Omental fat pad (tissue), 4 donors: ENCODE measurements around the gene BORCS5. TPM values are rescaled to one million over a fixed set of nuclear protein-coding genes. Genes with fewer than 3 reads are reported as not detected.

Source experiments
- ATAC-seq: fragments of 150-250 bp; one replicate; pipeline ENCODE4 v1.9.1; 2016; ENCODE audit warnings: mild to moderate bottlenecking, moderate library complexity; ENCODE audit not compliant: low FRiP score
- DNase-seq: peaks from one replicate; pipeline ENCODE4 v3.0.0-alpha.2; 2019; ENCODE audit warnings: low spot score
- CTCF ChIP-seq, 3 donors: fragments of 450-650 bp; IDR thresholded peaks; one replicate each; pipeline ENCODE4 v1.5.1; 2016 to 2017; ENCODE audit warnings: antibody characterized with exemption in 3 of 3, mild to moderate bottlenecking in 3 of 3, moderate library complexity in 2 of 3
- total RNA-seq, 4 donors: library from RNA; depleted of rRNA; stranded (reverse); fragments of >200 nt; gene quantifications; one replicate each; pipeline ENCODE4 v1.1.0, GENCODE V29; 2016

BORCS5 gene
- total RNA-seq, 4 donors from 2014 or later, result 11.4 to 17.1 (median 15.7) TPM

- no peak for TF ChIP-seq CTCF (IDR thresholded peaks at IDR 0.05)
- DNase-seq, result no peak
- no peak for ATAC-seq
These were observed 24.2 kb downstream of the BORCS5 start for GRCh38 chr12:12380949-12381593.

- TF ChIP-seq CTCF (IDR thresholded peaks at IDR 0.05), result no peak
- no peak for DNase-seq
- no peak for ATAC-seq
These were observed 25.1 kb downstream of the BORCS5 start for GRCh38 chr12:12381982-12382381.

GRCh38 chr12:12384571-12385340 lies 27.9 kb downstream of the BORCS5 start:
- no peak for ATAC-seq
- TF ChIP-seq CTCF (IDR thresholded peaks at IDR 0.05), result no peak
- DNase-seq, result no peak

GRCh38 chr12:12387501-12387900 lies 30.6 kb downstream of the BORCS5 start:
- DNase-seq (no peak), ATAC-seq (peak; percentile 44)
- TF ChIP-seq CTCF (IDR thresholded peaks at IDR 0.05), result no peak

- TF ChIP-seq CTCF (IDR thresholded peaks at IDR 0.05), result no peak
- ATAC-seq, result no peak
These were observed 35.5 kb downstream of the BORCS5 start for GRCh38 chr12:12392413-12392812.

GRCh38 chr12:12393171-12393570 lies 36.3 kb downstream of the BORCS5 start:
- no peak for TF ChIP-seq CTCF (IDR thresholded peaks at IDR 0.05)
- ATAC-seq (no peak), DNase-seq (no peak)

More at GRCh38 chr12:12392413-12392812, 35.5 kb downstream of the BORCS5 start:
- DNase-seq, result no peak

GRCh38 chr12:12396694-12397093 lies 39.8 kb downstream of the BORCS5 start:
- DNase-seq (no peak), ATAC-seq (no peak)
- no peak for TF ChIP-seq CTCF (IDR thresholded peaks at IDR 0.05)
